HG02798 (cell line): Measurements from ENCODE around the gene CORIN.
"Not testable (repeated sequence)": the region's sequence is repeated elsewhere in the genome, so short reads cannot be mapped to it uniquely, and the experiment has no call there.

Source experiments
- ATAC-seq: cut with Tn5 transposase; IDR thresholded peaks from one replicate; pipeline ENCODE4 v1.9.1; 2021; ENCODE audit warnings: mild to moderate bottlenecking; ENCODE audit not compliant: unreplicated experiment, poor library complexity

The CORIN gene

GRCh38 chr4:47731182-47731581, 106.7 kb downstream of the CORIN start:
- ATAC-seq, result no peak

- ATAC-seq, result no peak
Measured at GRCh38 chr4:47729131-47729680, 108.7 kb downstream of the CORIN start.

DNA sequence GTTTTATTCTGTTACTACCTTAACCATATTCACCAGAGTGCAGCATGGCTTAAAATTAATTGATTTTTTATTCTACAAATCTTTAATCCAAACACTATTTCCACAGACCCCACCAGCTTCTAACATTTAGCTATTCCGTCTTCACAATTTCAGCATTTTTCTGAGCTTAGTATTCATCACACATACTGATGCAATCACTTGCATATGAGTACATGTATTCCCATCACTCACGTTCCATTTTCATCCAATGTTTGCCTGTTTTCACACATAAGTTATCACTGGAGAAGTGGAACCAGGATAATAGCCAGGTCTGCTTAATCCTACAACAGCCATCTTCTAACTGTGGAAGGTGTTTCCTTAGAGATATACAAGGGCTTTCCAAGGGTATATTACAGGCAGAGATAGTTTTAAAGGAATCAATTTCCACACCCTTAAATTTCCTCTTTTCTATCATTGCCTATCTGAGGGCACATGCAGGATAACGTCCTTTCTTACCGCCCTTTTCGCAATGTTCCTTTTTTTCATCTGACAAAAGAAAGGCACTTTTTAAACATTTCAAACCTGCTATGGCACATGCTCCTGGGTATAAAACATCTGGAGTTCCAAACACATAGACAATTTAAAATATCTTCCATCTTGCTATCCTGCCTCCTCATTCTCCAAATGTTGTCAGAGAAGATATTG, 115.8 kb downstream of the CORIN start:
- ATAC-seq, result no peak

GRCh38 chr4:47721485-47721884, 116.4 kb downstream of the CORIN start:
- ATAC-seq, result no peak

DNA sequence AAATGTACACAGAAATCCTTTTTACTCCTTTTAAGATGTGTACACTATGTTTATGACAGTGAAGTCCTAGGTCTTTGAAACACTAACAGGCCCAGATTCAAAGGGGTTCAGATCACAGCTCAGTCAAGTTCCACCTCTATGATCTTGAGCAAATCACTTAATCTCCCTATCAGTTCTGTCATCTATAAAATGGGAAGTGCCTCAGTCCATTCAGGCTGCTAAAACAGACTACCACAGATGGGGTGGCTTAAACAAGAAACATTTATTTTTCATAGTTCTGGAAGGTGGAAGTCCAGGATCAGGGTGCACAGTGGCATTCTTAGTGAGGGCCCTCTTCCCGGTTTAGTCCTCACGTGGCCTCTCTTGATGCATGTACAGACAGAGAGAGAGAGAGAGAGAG, 117.1 kb downstream of the CORIN start:
- no peak for ATAC-seq

- ATAC-seq, result no peak
Measured at GRCh38 chr4:47719576-47719975, 118.3 kb downstream of the CORIN start.

DNA sequence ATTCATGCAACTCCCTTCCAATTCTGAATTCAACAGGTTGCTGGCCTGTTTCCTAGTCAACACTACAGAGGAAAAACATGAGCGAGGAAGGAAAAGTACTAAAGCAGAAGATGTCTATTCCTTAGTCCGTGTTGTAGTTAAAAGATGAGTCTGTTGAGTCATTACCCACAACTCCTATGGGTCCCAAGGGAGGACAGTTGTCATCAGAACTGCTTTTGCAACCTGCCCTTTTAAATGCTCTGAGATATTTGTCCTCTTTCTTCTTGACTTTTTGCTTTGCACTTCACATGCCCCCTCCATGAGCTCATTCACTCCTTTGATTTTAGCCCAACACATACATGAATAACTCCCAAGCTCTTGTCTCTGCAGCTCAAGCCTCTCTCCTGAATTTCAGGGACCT, 119.2 kb downstream of the CORIN start:
- ATAC-seq, result no peak

- no peak for ATAC-seq
Measured at GRCh38 chr4:47717188-47717587, 120.7 kb downstream of the CORIN start.

- no peak for ATAC-seq
Measured at GRCh38 chr4:47715716-47716416, 122.0 kb downstream of the CORIN start.

GRCh38 chr4:47714269-47714668, 123.6 kb downstream of the CORIN start:
- ATAC-seq, result no peak

DNA sequence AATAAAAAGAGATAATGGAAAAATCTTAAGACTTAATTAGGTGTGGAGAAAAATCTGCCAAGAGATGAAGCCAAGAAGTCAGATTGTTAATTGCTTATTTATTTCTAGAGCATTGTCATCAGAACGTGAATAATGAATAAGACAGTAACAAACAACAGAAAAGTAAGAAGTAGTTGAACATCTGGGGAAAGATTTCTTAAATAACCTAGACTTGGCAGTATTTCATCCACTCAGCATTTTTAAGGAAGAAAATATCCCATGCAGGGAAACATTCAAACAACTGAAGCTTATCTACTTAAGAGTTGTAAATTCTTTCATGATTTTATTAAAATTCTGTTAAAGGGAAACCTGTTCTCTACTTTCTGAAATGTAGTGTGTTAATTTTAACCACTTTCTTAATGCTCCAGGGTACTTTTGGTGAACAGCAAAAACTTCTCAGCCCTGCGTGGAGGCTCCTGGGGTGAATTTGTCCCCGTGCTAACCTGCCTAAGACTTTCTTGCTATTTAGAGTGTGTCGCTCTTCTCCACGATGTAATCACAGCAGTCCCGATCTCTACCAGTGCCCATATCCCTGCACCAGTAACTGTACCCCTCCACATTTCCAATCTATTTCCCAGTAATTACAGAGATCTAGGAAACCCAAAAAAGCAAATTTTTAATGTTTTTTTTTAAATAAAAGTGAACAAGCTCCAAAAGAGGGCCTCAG, 124.6 kb downstream of the CORIN start:
- ATAC-seq, result no peak

DNA sequence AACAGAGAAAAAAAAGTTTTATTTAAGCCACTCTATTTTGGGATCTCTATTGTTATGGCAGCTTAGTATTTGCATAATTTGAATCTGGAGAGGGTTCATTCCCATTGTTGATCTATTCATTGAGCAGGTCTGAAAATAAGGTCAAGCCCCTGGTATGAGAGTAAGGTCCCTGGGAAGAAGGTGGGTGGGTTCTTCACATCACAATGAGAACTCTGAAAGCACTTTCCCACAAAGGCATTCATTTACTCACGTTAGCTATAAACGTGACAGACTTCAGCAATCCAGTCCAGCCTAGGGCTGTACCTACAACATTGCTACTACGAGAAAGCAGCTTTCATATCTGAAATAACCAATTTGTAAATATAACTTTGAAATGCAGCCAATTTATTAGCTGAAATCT, 126.2 kb downstream of the CORIN start:
- no peak for ATAC-seq

- no peak for ATAC-seq
Measured at GRCh38 chr4:47711183-47711582, 126.7 kb downstream of the CORIN start.

DNA sequence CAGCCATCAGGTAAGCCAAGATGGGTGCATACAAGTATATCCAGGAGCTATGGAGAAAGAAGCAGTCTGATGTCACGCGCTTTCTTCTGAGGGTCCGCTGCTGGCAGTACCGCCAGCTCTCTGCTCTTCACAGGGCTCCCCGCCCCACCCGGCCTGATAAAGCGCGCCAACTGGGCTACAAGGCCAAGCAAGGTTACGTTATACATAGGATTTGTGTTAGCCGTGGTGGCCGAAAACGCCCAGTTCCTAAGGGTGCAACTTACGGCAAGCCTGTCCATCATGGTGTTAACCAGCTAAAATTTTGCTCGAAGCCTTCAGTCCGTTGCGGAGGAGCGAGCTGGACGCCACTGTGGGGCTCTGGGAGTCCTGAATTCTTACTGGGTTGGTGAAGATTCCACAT, 131.5 kb downstream of the CORIN start:
- ATAC-seq, result not testable (repeated sequence)

DNA sequence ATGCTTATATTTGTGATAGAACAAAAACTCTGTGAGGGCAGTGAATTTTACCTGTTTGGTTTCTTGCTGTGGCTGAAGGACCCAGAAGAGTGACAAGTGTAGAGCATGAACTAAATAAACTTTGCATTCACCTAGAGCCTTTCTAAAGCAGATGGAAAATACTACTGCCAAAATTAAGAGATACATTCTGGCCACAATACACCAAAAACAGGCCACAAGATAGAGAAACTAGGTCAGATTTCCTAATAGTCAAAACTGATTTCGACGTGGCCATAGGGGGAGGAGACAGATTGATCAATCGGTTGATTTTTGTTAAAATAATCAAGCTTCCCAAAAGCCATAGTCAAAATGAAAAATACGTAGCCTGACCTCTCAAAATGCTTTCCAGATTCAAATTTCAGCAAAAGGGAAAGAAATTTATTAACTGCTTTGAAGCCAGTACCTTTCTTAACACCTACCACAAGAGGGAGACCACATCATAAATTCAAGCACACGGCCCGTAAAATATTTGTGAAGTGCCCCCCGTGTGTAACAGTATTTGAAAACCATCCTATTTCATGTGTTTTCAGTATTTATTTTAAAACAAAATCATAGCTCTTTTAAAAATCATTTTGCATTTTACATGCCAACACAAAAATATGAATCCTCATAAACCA, 132.4 kb downstream of the CORIN start:
- no peak for ATAC-seq

GRCh38 chr4:47704693-47705325, 133.1 kb downstream of the CORIN start:
- no peak for ATAC-seq

- ATAC-seq, result no peak
Measured at GRCh38 chr4:47703956-47704355, 133.9 kb downstream of the CORIN start.

GRCh38 chr4:47703008-47703407, 134.9 kb downstream of the CORIN start:
- ATAC-seq, result no peak

- ATAC-seq, result no peak
Measured at GRCh38 chr4:47701286-47701685, 136.6 kb downstream of the CORIN start.

DNA sequence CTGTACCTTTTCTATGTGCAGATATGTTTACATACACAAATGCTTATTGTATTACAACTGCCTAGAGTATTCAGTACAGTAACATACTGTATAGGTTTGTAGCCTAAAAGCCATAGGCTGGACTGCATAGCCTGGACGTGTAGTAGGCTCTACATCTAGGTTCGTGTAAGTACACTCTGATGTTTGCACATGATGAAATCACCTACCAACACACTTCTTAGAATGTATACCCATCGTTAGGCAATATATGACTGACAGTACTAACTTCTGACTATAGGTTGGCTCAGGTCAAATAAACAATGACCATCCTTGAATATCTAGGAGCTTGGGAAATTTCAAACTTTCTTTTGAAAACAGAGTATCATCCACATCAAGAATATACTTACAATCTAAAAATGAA, 139.0 kb downstream of the CORIN start:
- no peak for ATAC-seq
